ENCODE results near the gene SELENOW. TPM values are rescaled to one million over a fixed set of nuclear protein-coding genes. Genes with fewer than 3 reads are reported as not detected.

Gene SELENOW
- polyA plus RNA-seq, 1 experiment, result 177 TPM

DNA sequence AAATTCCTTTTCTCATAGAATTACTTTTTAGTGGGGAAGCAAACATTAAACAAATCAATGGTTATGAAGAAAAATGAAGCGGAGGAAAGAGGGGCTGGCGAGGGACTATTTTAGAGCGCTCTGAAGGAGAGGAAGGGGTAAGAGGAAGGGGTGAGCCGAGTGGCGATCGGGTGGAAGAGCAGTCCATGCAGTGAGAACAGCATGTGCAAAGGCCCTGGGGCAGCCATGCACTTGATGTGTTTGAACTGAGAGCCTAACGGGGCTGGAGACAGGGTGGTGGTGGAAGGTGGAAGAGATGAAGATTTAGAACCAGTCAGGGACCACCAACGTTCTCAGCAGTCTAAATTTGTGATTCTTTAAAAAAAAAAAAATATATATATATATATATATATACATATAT, 47.6 kb upstream of the SELENOW start:
- Histone ChIP-seq H3K9me3 (ENCODE audit: control insufficient read depth, insufficient read depth, low read length) (peaks cover 6% of the 10 kb centered on the region; the same call in 1 of the 2 replicates), H3K27ac (ENCODE audit: low read depth, low read length) (no peak overlapping the region), H3K4me3 (ENCODE audit: low read depth, low read length) (no peak overlapping the region), H3K27me3 (ENCODE audit: control insufficient read depth, insufficient read depth, low read length) (no peaks in the 10 kb centered on the region)
- no peak for TF ChIP-seq CTCF (IDR thresholded peaks at IDR 0.05; ENCODE audit: low read depth, low read length)
- DNase-seq (ENCODE audit: low read depth, low spot score), result no peak
- ChIA-PET CTCF (interaction anchor here (0.6 kb wide), 1 partner anchor 16 kb away, joined by 3 read pairs; no protein-coding TSS in a partner anchor), POLR2A (interaction anchor here (0.6 kb wide), 1 partner anchor 56 kb away, joined by 7 read pairs; no protein-coding TSS in a partner anchor)

GRCh38 chr19:47735131-47735530, 43.4 kb upstream of the SELENOW start:
- no peak overlapping the region for H3K27ac ChIP-seq (ENCODE audit: low read depth, low read length)
- H3K4me3 ChIP-seq (ENCODE audit: low read depth, low read length), result no peak overlapping the region
- CTCF ChIA-PET, result interaction anchor here (2.4 kb wide), 1 partner anchor 22 kb away, joined by 11 read pairs; the partner anchor contains the start of gene EHD2
- POLR2A ChIA-PET, result interaction anchor here (1.5 to 4.1 kb wide), 4 partner anchors 8 to 22 kb away, joined by 4 to 36 read pairs (median 6); no protein-coding TSS in a partner anchor
- peaks cover 4% of the 10 kb centered on the region for H3K9me3 ChIP-seq (ENCODE audit: control insufficient read depth, insufficient read depth, low read length)
- DNase-seq (ENCODE audit: low read depth, low spot score), result no peak
- TF ChIP-seq CTCF (IDR thresholded peaks at IDR 0.05; ENCODE audit: low read depth, low read length), result no peak
- no peaks in the 10 kb centered on the region for H3K27me3 ChIP-seq (ENCODE audit: control insufficient read depth, insufficient read depth, low read length)

DNA sequence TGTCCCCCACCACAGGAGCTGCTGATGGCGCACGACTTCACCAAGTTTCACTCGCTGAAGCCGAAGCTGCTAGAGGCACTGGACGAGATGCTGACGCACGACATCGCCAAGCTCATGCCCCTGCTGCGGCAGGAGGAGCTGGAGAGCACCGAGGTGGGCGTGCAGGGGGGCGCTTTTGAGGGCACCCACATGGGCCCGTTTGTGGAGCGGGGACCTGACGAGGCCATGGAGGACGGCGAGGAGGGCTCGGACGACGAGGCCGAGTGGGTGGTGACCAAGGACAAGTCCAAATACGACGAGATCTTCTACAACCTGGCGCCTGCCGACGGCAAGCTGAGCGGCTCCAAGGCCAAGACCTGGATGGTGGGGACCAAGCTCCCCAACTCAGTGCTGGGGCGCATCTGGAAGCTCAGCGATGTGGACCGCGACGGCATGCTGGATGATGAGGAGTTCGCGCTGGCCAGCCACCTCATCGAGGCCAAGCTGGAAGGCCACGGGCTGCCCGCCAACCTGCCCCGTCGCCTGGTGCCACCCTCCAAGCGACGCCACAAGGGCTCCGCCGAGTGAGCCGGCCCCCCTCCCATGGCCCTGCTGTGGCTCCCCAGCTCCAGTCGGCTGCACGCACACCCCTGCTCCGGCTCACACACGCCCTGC, 37.5 kb upstream of the SELENOW start:
- Histone ChIP-seq H3K4me3 (ENCODE audit: low read depth, low read length) (no peak overlapping the region), H3K27me3 (ENCODE audit: control insufficient read depth, insufficient read depth, low read length) (no peaks in the 10 kb centered on the region), H3K27ac (ENCODE audit: low read depth, low read length) (no peak overlapping the region), H3K9me3 (ENCODE audit: control insufficient read depth, insufficient read depth, low read length) (peaks cover 11% of the 10 kb centered on the region)
- POLR2A ChIA-PET, result interaction anchor here (0.6 to 3.3 kb wide), 6 partner anchors 9 to 32 kb away, joined by 3 to 20 read pairs (median 4); partner anchors contain the start of gene EHD2
- DNase-seq (ENCODE audit: low read depth, low spot score), result no peak
- TF ChIP-seq CTCF (IDR thresholded peaks at IDR 0.05; ENCODE audit: low read depth, low read length), result no peak
- CTCF ChIA-PET, result interaction anchor here (2.7 kb wide), 1 partner anchor 28 kb away, joined by 14 read pairs; the partner anchor contains the start of gene EHD2

DNA sequence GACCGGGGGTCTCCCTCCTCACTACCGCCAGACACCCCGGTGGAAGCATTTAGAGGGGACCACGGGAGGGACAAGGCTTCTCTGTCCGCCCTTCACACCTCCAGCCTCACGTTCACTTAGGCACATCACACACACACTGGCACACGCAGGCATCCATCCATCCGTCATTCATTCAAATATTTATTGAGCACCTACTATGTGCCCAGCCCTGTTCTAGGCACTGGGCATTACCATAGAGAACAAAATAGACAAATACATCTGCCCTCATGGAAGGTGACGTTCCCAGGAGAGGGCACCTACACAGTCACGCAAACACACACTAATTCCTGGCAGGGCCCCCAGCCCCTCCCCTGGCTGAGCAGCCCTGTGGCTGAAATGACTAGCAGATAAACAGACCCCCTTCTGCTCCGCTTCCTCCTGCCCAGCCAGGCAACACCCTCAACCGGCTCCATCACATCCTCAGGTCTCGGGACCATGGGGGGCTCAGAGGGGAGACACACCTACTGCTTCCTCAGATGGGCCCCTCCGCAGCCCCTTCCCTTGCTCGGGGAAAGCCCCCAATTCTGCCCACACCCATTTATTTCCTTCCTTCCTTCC, 36.9 kb upstream of the SELENOW start:
- H3K9me3 ChIP-seq (ENCODE audit: control insufficient read depth, insufficient read depth, low read length), result peaks cover 10% of the 10 kb centered on the region
- DNase-seq (ENCODE audit: low read depth, low spot score), result no peak
- POLR2A ChIA-PET, result interaction anchor here (0.7 to 3.3 kb wide), 4 partner anchors 10 to 22 kb away, joined by 3 to 20 read pairs (median 8); no protein-coding TSS in a partner anchor
- no peak overlapping the region for H3K4me3 ChIP-seq (ENCODE audit: low read depth, low read length)
- CTCF ChIA-PET, result interaction anchor here (2.7 kb wide), 1 partner anchor 29 kb away, joined by 14 read pairs; the partner anchor contains the start of gene EHD2
- no peaks in the 10 kb centered on the region for H3K27me3 ChIP-seq (ENCODE audit: control insufficient read depth, insufficient read depth, low read length)
- no peak for TF ChIP-seq CTCF (IDR thresholded peaks at IDR 0.05; ENCODE audit: low read depth, low read length)
- peak overlapping the region; percentile 11 for H3K27ac ChIP-seq (ENCODE audit: low read depth, low read length)
